GM13976 (cell line): ENCODE measurements around the gene SCRN1.

Experiments used
- DNase-seq: peaks from one replicate; pipeline ENCODE4 v3.0.0; 2012; ENCODE audit warnings: low spot score
- in situ Hi-C: fragments of 300-500 bp; cut with MboI; formaldehyde crosslinking; loops from one replicate; pipeline ENCODE4 v1.12.0; 2022; ENCODE audit warnings: low sequenced_read_pairs, mixed read lengths, inconsistent platforms; ENCODE audit not compliant: unreplicated experiment
- TF ChIP-seq, protein P1 (sequence below): IDR thresholded peaks from 2 replicates; pipeline ENCODE4 v1.5.1; 2012; ENCODE audit warnings: borderline replicate concordance, mild to moderate bottlenecking; ENCODE audit not compliant: insufficient read depth; ENCODE audit errors: extremely low read depth, missing control alignments, control extremely low read depth

Gene SCRN1

DNA sequence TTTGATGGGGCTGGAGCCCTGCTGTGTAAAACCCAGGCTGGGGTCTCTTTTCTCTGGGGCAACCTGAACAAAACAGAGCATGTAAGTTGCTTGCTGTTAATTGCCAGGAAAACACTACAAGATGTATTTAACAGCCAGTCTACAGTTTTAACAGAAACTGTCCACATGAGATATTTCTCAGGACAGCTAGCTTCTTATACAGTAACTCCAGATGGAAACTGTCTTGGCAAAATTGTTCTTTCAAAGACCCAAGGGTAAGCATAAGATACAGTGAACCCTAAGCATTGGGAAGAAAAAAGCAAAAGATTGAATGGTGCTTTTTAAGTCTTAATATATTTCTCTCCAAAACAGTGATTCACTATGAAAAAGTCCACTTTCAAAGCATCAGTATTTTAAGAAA lies 28.9 kb upstream of the SCRN1 start:
- TF ChIP-seq, protein P1, sequence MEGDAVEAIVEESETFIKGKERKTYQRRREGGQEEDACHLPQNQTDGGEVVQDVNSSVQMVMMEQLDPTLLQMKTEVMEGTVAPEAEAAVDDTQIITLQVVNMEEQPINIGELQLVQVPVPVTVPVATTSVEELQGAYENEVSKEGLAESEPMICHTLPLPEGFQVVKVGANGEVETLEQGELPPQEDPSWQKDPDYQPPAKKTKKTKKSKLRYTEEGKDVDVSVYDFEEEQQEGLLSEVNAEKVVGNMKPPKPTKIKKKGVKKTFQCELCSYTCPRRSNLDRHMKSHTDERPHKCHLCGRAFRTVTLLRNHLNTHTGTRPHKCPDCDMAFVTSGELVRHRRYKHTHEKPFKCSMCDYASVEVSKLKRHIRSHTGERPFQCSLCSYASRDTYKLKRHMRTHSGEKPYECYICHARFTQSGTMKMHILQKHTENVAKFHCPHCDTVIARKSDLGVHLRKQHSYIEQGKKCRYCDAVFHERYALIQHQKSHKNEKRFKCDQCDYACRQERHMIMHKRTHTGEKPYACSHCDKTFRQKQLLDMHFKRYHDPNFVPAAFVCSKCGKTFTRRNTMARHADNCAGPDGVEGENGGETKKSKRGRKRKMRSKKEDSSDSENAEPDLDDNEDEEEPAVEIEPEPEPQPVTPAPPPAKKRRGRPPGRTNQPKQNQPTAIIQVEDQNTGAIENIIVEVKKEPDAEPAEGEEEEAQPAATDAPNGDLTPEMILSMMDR: no peak
- no peak for DNase-seq

DNA sequence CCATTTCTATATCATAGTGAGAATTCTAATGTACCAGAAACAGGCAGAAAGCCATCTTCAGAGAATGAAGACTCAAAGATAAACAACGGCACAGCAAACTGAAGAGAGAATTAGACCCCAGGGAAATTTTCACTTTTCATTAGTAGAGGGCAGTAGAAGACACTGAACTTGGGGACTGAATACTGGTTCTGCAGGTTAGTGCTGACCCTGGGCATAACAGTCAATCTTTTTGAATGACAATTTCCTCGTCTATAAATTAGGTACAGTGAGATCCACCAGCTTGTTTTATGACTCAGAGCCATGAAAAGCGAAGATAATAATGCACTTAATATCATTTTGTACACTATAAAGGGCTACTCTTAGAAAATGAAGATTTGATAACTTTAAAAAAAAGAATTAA lies 23.2 kb upstream of the SCRN1 start:
- in situ Hi-C loops: no loop called here
- TF ChIP-seq, protein P1: no peak
- DNase-seq: no peak

More for the DNA sequence above, 28.9 kb upstream of the SCRN1 start:
- in situ Hi-C loops: no loop called here

DNA sequence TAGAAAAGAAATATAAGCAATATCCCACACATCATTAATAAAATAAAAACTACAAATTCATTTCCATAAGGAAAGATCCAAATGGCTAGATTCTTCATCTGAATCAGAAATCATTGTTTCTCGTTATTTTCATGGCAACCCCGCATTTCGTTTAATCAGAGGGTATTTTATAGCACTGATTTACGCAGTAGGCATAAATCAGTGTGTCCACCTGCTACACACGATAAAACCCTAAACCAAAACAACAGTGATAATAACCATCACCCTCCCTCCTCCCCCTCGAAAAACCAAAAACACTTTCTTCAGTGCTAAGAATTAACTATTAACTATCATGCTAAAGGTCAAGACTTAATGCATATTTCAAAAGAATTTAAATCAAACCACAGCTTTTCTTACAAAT lies 20.4 kb upstream of the SCRN1 start:
- TF ChIP-seq, protein P1: no peak
- no peak for DNase-seq
- in situ Hi-C loops: no loop called here

DNA sequence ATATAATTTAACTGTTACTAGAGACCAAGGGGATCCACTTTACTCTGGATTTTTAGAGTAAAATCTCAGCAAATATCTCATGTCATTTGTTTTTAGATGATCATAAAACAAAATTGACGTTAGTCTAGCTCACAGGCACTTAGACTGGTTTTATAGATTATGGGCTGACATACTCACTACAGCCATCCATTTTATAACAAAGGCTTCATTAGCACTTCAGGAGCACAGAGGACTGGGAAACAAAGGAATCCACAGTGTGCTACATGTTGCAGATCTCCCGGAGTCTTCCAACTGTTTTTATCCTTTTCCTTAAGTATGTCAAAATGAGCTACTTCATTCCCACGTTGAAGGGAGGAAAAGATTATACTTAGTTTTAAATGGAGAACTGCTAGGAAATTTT lies 15.9 kb upstream of the SCRN1 start:
- no peak for DNase-seq
- in situ Hi-C loops: no loop called here
- TF ChIP-seq, protein P1: no peak

DNA sequence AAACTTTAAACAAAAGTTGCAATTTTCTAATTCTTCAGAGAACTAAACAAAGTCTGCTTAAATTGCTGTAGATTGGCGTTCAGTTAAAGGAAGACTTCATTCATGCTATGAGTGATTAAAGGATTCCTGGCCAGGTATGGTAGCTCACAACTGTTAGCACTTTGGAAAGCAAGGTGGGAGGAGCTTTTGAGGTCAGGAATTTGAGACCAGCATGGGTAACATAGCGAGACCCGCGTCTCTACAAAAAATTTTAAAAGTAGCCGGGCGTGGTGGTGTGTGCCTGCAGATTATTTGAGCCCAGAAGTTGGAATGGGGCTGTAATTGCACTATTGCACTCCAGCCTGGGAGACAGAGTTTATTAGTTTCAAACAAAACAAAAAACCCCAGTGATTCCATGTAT lies 13.5 kb upstream of the SCRN1 start:
- no peak for DNase-seq
- in situ Hi-C loops: no loop called here
- TF ChIP-seq, protein P1: no peak

DNA sequence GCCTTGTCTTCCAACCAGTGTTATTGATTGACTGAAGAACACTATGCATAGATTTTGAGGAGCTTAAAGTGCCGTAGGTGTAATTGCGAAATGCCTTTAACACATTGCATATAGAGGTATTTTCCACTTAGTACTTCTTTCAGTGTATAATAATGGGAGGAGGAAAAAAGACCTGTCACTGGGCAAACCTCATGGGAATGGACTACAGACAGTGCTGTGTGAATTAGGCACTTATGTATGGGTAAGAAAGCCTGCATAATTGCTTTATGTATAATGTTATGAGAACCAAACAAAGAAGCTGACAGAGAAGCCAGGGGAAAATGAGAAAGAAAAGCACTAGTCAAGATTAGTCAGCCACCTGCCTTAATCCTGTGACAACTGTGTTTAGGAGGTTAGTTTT lies 12.4 kb upstream of the SCRN1 start:
- in situ Hi-C loops: no loop called here
- TF ChIP-seq, protein P1: no peak
- DNase-seq: no peak

DNA sequence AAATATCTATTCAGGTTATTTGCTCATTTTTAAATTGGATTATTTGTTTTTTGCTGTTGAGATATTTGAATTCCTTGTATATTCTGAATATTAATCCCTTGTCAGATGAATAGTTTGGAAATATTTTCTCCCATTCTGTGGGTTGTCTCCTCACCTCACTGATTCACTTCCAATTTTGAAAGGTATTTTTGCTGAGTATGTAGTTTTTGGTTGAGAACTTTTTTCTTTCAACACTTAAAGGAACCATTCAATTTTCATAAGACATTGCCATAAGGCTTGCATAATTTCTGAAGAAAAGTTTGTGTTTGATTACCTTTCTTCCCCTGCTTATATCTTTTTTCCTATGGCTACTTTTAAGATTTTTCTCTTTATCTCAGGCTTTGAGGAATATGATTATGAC lies 8.9 kb upstream of the SCRN1 start:
- in situ Hi-C loops: no loop called here
- no peak for DNase-seq
- TF ChIP-seq, protein P1: no peak
